HEK293 (cell line): Measurements from ENCODE around the gene MCM6.

ENCODE experiments used
- CTCF ChIP-seq: fragments of 450-650 bp; formaldehyde crosslinking; IDR thresholded peaks from 2 replicates; pipeline ENCODE4 v1.5.1; 2016; ENCODE audit warnings: missing biosample characterization, missing genetic modification characterization
- ELK4 ChIP-seq: IDR thresholded peaks from 2 replicates; pipeline ENCODE4 v1.6.1; 2011; ENCODE audit warnings: mild to moderate bottlenecking, low read depth, low read length, borderline replicate concordance
- SP7 ChIP-seq: fragments of 450-650 bp; formaldehyde crosslinking; IDR thresholded peaks from 2 replicates; pipeline ENCODE4 v1.5.1; 2016; ENCODE audit warnings: missing biosample characterization, missing genetic modification characterization
- YY1 ChIP-seq: fragments of 450-650 bp; formaldehyde crosslinking; IDR thresholded peaks from 2 replicates; pipeline ENCODE4 v1.5.1; 2018; ENCODE audit warnings: missing biosample characterization, missing genetic modification characterization
- ZNF148 ChIP-seq: fragments of 450-650 bp; formaldehyde crosslinking; IDR thresholded peaks from 2 replicates; pipeline ENCODE4 v1.5.0; 2017; ENCODE audit warnings: missing biosample characterization, missing genetic modification characterization, borderline replicate concordance
- ZNF155 ChIP-seq: fragments of 450-650 bp; formaldehyde crosslinking; IDR thresholded peaks from 2 replicates; pipeline ENCODE4 v1.5.1; 2016; ENCODE audit warnings: missing biosample characterization, missing genetic modification characterization
- ZNF174 ChIP-seq: fragments of 450-650 bp; formaldehyde crosslinking; IDR thresholded peaks from 2 replicates; pipeline ENCODE4 v1.5.0; 2017; ENCODE audit warnings: missing biosample characterization, mild to moderate bottlenecking, missing genetic modification characterization
- ZNF175 ChIP-seq: fragments of 450-650 bp; formaldehyde crosslinking; IDR thresholded peaks from 2 replicates; pipeline ENCODE4 v1.5.1; 2016; ENCODE audit warnings: missing biosample characterization, missing genetic modification characterization
- ZNF324 ChIP-seq: fragments of 450-650 bp; formaldehyde crosslinking; IDR thresholded peaks from 2 replicates; pipeline ENCODE4 v1.5.1; 2016; ENCODE audit warnings: missing biosample characterization, missing genetic modification characterization
- ZNF37A ChIP-seq: fragments of 450-650 bp; IDR thresholded peaks from 2 replicates; pipeline ENCODE4 v1.5.1; 2018; ENCODE audit warnings: missing biosample characterization, missing genetic modification characterization
- ZNF394 ChIP-seq: fragments of 450-650 bp; formaldehyde crosslinking; IDR thresholded peaks from 2 replicates; pipeline ENCODE4 v1.5.1; 2016; ENCODE audit warnings: missing biosample characterization, missing genetic modification characterization, mild to moderate bottlenecking, moderate library complexity, borderline replicate concordance
- ZNF777 ChIP-seq: fragments of 450-650 bp; formaldehyde crosslinking; IDR thresholded peaks from 2 replicates; pipeline ENCODE4 v1.5.1; 2017; ENCODE audit warnings: missing biosample characterization, missing genetic modification characterization, borderline replicate concordance
- ZNF785 ChIP-seq: fragments of 450-650 bp; formaldehyde crosslinking; IDR thresholded peaks from 2 replicates; pipeline ENCODE4 v1.5.1; 2016; ENCODE audit warnings: missing biosample characterization, missing genetic modification characterization

- no peak for TF ChIP-seq CTCF (tag by site-specific recombination)
- no peak for TF ChIP-seq ZNF394 (tag by site-specific recombination)
- TF ChIP-seq ZNF777, result no peak
- TF ChIP-seq ZNF174 (tag by site-specific recombination), result no peak
- TF ChIP-seq ZNF785 (tag by site-specific recombination), result no peak
- no peak for TF ChIP-seq ZNF175 (tag by site-specific recombination)
- no peak for TF ChIP-seq ZNF155 (tag by site-specific recombination)
- no peak for TF ChIP-seq ZNF148 (tag by site-specific recombination)
- TF ChIP-seq YY1 (tag by site-specific recombination), result no peak
- TF ChIP-seq SP7 (tag by site-specific recombination), result no peak
- TF ChIP-seq ELK4, result no peak
- no peak for TF ChIP-seq ZNF324
- TF ChIP-seq ZNF37A (tag by site-specific recombination), result no peak
Measured at GRCh38 chr2:135825550-135826176, 50.6 kb downstream of the MCM6 start.
